GM12864 (cell line): Measurements from ENCODE around the gene ITGA1.

Experiments used
- DNase-seq: peaks from one replicate; pipeline ENCODE4 v3.0.0-alpha.2; 2011; ENCODE audit warnings: low read depth
- H3K4me3 ChIP-seq: 2 replicates; pipeline ENCODE4 v1.5.1; 2011; ENCODE audit warnings: mild to moderate bottlenecking, low read depth, low read length, control low read depth
- TF ChIP-seq, protein P1 (sequence below): IDR thresholded peaks from 2 replicates; pipeline ENCODE4 v1.5.1; 2011; ENCODE audit warnings: low read depth, mild to moderate bottlenecking, moderate library complexity, low read length, control low read depth, inconsistent platforms; ENCODE audit errors: missing control alignments

ITGA1 gene

DNA sequence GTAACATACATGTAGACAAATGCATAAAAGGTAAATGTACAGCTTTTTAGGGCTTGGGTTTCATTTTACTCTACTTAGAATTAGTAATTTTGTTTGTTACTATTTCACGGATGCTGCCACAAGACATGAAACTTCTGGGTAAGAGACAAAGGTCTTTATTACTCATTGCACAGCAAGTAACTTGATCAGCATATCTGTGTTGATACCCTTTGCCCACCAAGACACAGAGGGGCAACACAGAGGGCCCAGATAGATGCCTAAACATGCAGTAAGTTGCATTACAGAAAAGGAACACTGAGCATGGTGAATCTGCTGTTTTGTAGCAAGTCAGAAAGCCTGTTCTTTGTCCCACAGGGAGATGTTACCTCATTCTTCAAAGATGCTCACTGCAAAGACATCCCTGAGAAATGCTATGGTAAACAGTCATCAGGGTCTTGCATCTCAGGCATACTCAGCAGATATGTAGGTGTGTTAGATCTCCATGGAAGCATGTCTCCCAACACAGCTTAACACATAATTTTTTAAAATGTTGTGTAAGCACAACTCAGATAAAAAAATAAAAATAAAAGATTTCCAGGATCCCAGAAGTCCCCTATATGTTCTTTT, 211.7 kb downstream of the ITGA1 start:
- TF ChIP-seq, protein P1, sequence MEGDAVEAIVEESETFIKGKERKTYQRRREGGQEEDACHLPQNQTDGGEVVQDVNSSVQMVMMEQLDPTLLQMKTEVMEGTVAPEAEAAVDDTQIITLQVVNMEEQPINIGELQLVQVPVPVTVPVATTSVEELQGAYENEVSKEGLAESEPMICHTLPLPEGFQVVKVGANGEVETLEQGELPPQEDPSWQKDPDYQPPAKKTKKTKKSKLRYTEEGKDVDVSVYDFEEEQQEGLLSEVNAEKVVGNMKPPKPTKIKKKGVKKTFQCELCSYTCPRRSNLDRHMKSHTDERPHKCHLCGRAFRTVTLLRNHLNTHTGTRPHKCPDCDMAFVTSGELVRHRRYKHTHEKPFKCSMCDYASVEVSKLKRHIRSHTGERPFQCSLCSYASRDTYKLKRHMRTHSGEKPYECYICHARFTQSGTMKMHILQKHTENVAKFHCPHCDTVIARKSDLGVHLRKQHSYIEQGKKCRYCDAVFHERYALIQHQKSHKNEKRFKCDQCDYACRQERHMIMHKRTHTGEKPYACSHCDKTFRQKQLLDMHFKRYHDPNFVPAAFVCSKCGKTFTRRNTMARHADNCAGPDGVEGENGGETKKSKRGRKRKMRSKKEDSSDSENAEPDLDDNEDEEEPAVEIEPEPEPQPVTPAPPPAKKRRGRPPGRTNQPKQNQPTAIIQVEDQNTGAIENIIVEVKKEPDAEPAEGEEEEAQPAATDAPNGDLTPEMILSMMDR, result no peak
- no peak overlapping the region for H3K4me3 ChIP-seq
- no peak for DNase-seq

DNA sequence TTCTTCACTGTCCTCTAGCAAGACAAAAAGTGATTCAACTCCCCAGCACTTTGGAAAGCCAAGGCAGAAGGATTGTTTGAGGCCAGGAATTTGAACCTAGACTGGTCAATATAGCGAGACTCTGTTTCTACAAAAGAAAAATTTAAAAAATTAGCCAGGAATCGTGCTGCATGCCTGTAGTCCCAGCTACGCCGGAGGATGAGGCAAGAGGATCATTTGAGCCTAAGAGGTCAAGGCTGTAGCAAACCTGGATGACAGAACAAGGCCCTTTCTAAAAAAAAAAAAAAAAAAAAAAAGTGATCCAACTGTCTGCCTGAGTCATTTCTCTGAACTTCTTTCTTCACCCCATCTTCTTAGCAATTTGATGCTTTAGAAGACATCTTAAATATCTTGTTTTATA, 213.8 kb downstream of the ITGA1 start:
- TF ChIP-seq, protein P1, result no peak
- DNase-seq, result no peak
- no peak overlapping the region for H3K4me3 ChIP-seq

- DNase-seq, result no peak
- no peak overlapping the region for H3K4me3 ChIP-seq
- TF ChIP-seq, protein P1, result no peak
These were observed 214.8 kb downstream of the ITGA1 start for GRCh38 chr5:53002491-53002890.

GRCh38 chr5:53003144-53003543, 215.4 kb downstream of the ITGA1 start:
- H3K4me3 ChIP-seq, result no peak overlapping the region
- no peak for DNase-seq
- TF ChIP-seq, protein P1, result no peak

GRCh38 chr5:53006911-53007890, 219.5 kb downstream of the ITGA1 start:
- no peak for DNase-seq
- no peak overlapping the region for H3K4me3 ChIP-seq
- TF ChIP-seq, protein P1, result no peak

- H3K4me3 ChIP-seq, result no peak overlapping the region
- TF ChIP-seq, protein P1, result no peak
- DNase-seq, result peak; percentile 19
These were observed 221.0 kb downstream of the ITGA1 start for GRCh38 chr5:53008751-53009150.
